Iris pigment epithelial cell (primary cell): ENCODE data around the gene OR2J2.
"Not testable (repeated sequence)": the region's sequence is repeated elsewhere in the genome, so short reads cannot be mapped to it uniquely, and the experiment has no call there.

Source experiments
- DNase-seq: peaks from one replicate; pipeline ENCODE4 v3.0.0-alpha.2; 2011; ENCODE audit warnings: low read depth

OR2J2 gene

DNA sequence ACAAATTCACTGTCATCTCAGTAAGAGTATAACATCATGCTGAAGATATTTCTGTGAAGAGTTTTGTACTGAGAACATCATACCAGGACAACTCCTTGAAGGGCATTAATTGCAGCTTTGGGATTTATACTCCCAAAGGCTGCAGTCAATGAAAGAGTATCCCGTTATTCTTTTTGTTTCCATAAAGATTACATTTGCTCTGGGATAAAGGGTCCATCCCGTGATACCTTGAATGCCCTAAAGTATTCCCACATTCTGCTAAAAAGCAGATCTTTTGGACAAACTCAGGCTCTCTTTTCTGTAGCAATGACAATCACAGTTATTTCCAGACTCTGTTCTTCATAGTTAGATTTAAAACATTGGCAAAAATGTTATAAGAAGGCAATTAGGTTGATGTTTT is at the start of gene OR2J2:
TSS of gene OR2J2 (plus strand) at position 301 of the 400 bp plus-strand sequence. CDS start 2,729 bp downstream, outside the sequence.
- DNase-seq: not testable (repeated sequence)

DNA sequence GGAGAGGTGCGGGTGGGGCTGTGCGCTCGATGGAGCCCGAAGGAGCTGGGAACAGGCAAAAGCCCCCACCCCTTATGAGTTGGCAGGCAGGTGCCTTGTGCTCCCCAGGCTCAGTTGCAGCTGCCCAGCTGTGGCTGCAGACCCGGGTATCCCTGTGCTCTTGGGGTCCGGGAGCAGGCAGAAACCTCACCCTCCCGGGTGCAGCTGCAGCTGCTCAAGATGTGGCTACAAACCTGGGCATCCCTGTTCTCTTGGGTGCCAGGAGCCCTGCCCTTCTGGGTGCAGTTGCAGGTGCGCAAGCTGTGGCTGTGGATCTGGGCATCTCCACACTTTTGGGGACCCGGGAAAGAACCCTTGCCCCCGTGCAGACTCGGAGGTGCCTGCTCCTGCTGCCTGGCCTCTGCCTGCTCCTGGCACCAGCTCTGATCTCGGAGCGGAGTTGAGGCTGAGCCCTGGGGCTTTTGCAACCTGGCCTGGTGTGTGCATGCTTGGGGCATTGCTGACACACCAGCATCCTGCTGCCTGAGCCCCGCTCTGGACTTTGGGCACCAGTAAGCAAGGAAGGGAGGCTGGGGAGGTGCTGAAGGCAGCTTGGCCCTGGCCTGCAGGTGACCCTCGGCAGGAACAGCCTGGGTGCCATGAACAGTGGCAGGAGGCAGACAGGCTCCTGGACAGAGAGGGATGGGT is 41.2 kb upstream of the OR2J2 start:
- DNase-seq: no peak

DNA sequence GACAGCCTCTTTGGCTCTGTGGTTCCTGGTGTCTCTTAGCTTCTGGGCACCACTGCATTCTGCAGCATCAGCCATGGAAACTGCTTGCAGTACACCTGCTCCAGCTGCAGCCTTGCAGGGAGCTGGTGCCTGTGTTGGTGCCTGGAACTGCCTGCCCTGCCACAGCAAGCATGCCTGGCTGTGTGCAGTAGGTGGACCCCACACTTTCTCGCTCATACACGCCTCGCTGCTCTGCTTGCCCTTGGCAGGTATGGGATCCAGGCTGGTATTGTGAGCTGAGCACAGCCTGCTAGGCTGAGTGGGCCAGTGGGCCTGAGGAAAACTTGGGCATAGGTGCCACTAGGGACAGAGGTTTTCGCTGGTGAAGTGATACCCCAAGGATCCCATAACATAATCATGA is 40.1 kb upstream of the OR2J2 start:
- DNase-seq: no peak

DNA sequence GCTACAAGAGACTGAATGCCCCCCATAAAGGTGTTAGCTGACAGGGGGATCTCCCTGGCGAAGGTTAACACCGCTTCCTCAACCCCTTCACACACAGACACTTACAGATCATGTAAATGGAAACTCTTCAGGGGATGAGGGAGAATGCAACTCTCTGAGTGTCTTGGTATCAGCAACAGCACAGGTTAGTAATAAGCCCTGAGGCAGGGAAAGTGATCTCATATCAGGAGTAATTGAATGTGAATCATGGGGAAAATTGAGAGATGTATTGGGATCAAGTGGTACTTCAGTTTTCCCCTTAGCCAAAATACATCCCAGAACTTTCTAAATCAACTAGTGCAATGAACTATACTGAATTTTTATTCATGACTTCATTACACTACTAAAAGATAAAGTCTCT is 39.0 kb upstream of the OR2J2 start:
- DNase-seq: no peak

DNA sequence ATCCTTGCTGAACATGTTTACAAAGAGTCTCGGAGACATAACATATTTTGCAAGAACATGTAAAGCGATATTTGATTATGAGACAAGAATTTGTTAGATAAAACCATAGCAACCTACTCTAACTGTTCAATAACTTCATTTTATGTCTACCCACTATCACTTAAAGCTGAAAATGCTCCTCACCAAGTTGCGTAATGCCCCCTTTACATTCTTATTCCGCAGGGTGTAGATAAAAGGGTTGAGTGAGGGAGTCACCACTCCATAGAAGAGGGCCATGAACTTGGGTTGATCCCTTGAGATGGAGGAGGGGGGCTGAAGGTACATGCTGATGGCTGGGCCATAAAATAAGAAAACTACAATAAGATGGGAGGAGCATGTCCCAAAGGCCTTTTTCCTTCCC is 33.0 kb upstream of the OR2J2 start:
- no peak for DNase-seq

DNA sequence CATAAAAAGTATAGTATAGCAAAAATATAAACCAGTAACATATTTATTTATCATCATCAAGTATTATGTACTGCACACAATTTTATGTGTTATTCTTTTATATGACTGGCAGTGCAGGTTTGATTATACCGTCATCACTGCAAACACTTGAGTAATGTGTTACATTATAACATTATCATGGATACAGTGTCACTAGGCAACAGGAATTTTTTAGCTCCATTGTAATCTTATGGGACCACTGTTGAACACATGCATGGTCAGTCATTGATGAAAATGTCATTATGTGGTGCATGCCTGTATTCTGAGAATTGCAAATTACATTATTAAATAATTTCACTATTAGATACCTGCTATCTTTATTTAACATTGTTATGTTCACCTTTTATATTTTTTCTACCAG is 29.1 kb upstream of the OR2J2 start:
- DNase-seq: no peak

DNA sequence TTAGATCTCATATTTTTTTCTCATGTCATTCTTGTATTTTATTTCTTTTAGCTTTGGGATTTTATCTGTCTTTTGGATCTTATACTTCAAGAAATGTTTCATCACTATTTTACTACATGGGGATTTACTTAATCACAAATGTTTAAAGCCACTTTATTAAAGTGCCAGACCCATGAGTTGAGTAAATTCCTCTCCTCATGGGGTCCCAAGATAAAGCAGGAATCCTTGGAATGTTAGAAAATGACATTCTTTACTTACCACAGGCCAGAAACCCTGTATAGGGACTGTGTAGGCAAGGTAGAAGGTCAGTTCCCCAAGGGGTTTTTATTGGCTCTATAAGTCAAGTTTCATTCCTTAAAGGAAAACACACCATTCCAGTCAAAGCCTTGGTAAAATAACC is 28.4 kb upstream of the OR2J2 start:
- DNase-seq: no peak

DNA sequence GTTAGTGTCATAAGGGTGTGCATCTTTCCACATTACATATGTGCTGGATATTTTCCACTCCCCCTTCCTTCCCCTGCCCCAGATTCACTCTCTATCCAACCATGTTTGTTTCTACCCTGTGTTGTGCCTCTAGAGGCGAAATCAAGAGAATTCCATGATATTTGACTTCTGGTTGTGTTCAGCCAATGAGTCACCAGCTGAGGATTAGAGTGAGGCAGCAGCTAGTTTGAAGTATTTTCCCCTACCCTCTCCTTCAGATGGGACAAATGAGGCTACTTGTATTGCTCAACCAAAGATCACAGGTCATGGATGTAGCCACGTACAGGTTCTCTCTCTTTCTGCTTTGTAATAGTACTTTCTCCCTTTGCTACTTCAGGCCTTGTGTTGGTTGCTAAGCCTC is 24.5 kb upstream of the OR2J2 start:
- DNase-seq: peak; percentile 2

DNA sequence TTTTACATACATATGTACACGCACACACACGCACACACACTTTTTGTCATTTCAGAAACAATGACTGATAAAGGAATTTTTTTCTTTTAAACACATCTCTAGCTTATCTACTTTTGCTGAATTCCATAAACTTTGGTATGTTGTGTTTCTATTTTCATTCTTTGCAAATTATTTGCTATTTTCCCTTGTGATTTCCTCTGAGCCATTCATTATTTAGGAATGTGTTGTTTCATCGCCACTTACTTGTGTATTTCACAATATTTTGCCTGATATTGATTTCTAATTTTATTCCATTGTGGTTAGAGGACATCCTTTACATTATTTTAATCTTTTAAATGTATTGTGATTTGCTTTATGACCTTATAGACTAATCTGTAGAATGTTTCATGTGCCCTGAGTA is 23.6 kb upstream of the OR2J2 start:
- no peak for DNase-seq

DNA sequence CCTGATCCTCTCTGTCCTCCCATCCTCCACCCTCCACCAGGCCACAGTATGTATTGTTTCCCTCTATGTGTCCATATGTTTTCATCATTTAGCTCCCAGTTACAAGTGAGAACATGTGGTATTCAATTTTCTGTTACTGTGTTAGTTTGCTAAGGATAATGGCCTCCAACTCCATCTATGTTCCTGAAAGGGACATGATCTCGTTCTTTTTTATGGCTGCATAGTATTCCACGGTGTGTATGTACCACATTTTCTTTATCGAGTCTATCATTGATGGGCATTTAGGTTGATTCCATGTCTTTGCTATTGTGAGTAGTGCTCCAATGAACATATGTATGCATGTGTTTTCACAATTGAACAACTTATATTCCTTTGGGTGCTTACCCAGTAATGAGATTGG is 21.3 kb upstream of the OR2J2 start:
- not testable (repeated sequence) for DNase-seq

DNA sequence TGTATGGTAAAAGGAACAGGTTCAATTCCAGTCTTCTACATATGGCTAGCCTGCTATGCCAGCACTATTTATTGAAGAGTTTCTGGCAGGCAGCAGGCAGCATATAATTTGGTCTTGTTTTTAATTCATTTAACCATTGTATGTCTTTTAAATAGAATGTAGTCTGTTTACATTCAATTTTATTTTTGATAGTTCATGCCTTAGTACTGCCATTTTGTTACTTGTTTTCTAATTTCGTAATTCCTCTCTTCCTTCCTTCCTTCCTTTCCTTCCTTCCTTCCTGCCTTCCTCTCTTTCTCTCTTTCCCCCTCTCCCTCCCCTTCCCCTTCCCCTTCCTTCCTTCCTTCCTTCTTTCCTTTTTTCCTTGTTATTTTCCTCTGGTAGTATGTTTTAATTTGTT is 17.6 kb upstream of the OR2J2 start:
- no peak for DNase-seq

DNA sequence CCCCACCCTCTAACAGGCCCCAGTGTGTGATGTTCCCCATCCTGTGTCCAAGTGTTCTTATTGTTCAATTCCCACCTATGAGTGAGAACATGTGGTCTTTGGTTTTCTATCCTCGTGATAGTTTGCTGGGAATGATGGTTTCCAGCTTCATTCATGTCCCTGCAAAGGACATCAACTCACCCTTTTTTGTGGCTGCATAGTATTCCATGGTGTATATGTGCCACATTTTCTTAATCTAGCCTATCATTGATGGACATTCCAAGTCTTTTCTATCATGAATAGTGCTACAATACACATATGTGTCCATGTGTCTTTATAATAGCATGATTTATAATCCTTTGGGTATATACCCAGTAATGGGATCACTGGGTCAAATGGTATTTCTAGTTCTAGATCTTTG is 15.5 kb upstream of the OR2J2 start:
- DNase-seq: not testable (repeated sequence)

DNA sequence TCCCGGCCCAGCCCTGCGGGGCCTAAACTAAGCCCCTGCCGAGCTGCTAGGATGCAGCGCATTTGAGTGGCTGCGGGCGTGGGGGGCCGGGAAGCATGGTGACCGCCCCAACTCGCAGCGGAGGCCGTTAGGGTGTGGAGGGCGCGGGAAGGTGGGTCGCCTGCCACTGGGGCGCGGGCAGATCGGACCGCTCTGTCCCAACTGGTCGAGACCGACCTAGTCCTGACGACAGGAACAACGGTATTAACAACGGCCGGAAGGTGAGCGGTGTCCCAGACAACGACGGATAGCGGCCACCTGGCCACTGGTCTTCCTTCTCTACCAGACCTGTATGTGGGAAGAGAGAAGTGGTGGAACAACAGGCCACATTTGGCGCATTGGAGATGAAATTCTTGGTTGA is 10.8 kb upstream of the OR2J2 start:
- DNase-seq: not testable (repeated sequence)

DNA sequence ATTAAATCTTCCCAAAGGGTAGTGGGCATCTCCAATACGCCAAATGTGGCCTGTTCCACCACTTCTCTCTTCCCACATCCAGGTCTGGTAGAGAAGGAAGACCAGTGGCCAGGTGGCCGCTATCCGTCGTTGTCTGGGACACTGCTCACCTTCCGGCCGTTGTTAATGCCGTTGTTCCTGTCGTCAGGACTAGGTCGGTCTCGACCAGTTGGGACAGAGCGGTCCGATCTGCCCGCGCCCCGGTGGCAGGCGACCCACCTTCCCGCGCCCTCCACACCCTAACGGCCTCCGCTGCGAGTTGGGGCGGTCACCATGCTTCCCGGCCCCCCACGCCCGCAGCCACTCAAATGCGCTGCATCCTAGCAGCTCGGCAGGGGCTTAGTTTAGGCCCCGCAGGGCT is 5.1 kb upstream of the OR2J2 start:
- not testable (repeated sequence) for DNase-seq

DNA sequence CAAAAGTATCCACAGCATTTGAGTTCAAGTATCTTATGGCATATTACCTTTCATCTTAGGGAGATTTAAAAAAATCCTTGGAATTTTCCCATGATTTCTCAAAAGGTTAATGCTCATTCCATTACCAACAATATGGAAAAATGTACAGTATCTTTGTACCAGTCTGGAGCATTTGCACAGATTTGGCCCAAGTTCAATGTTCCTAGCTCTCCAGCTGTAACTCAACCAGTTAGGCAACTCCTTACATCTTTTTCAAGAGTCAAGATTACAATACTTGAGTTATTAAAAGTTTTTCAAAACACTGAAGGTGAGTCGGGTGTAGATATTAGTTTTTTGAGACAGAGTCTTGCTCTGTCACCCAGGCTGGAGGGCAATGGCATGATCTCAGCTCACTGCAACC is 1.0 kb downstream of the OR2J2 start:
- DNase-seq: no peak

DNA sequence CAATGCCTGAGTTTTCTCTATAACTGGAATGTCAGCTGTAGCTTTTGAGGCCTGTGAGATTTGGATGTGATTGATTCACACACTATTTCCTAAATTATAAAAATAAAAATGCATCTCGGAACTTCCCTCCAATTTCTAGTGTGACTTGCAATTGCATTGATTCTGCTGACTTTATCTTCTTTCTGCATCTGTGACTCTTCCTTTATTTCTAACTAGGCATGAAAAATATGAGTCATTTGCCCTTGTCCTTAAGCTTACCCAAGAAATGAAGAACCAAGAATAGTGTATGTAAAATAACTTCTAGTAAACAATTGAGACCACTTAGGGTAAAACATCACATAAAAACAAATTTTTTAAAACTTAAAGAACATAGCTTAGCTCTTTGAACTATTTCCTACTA is 12.9 kb downstream of the OR2J2 start:
- DNase-seq: no peak

DNA sequence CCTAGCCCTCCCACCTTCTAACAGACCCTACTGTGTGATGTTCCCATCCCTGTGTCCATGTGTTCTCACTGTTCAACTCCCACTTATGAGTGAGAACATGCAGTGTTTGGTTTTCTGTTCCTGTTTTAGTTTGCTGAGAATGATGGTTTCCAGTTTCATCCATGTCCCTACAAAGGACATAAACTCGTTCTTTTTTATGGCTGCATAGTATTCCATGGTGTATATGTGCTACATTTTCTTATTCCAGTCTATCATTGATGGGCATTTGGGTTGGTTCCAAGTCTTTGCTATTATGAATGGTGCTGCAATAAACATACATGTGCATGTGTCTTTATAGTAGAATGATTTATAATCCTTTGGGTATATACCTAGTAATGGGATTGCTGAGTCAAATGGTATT is 18.0 kb downstream of the OR2J2 start:
- DNase-seq: not testable (repeated sequence)

DNA sequence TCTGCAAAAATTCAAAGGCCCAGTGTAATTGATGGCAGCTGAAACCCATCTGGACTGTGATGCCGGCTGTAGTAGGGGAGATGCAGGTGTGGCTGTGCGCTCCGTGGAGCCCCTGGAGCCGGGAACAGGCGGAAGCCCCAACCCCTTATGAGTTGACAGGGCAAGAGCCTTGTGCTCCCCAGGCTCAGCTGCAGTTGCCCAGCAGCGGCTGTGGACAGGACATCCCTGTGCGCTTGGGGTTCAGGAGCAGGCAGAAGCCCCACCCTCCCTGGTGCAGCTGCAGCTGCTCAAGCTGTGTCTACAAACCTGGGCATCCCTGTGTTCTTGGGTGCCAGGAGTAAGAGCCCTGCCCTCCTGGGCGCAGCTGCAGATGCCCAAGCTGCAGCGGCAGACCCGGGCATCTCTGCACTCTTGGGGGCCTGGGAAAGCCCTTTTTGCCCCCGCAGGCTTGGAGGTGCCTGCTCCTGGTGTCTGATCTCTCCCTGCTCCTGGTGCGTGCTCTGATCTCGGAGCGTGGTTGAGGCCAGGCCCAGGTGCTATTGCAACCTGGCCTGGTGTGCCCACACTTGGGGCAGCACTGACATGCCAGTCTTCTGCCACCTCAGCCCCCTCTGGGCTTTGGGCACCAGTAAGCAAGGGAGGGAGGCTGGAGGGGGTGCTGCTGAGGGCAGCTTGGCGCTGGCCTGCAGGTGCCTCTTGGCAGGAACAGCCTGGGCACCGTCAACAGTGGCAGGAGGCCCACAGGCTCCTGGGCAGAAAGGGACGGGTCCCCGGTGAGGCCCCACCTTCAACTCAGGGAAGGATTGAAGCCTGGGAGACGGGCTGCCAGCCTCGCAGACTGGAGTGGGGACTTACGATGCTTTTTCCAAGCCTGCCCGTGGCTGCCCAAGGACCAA is 30.3 kb downstream of the OR2J2 start:
- DNase-seq: no peak

DNA sequence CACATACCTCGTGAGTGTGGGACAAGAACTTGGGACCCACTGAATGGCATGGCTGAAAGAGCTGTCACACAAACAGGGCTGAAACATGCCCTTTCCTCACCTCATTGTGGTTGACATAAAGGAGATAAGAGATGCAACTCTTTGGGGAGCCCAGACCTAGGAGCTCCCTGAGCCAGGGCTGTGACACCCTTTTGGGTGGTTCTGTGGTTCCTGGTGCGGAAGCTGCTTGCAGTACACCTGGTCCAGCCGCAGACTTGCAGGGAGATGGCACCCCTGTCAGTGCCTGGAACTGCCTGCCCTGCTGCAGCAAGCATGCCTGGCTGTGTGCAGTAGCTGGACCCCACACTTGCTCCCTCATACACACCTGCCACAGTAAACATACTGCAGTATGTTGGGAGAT is 31.3 kb downstream of the OR2J2 start:
- DNase-seq: no peak

DNA sequence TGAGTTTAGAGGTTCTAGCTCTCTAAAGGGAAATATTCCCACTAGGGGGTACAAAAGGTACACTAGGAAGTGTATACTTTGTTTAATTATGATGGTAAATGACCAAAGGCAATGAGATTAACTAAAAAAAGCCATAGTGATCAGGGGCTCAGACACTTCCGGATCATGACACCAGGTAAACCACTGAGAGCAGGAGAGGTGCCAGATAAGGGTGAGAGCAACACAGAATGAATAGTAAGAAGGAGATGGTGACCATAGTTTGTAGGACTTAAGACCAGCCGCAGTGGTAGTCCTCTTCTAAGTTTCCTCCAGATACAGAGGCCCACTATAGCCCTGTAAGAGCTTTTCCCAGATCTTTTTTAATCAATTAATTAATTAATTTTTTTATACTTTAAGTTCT is 40.8 kb downstream of the OR2J2 start:
- no peak for DNase-seq

DNA sequence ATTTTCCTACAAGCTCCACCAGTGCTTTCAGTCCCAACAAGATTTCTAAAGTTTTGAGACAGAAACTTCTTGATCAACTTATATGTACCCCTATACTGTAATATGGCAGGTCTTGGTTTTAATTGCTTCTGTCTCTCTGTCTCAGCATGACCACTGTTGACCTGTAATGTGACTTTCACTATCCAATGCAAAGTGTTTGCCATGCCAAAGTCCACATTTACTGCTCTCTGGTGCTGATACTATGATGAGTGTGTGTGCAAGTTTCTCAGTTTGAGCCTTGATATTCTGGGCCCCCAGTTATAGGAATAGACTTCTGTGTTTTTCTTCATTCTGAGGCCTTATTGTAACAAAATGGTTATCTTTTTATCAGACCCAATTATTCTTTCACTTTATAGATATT is 45.8 kb downstream of the OR2J2 start:
- no peak for DNase-seq

DNA sequence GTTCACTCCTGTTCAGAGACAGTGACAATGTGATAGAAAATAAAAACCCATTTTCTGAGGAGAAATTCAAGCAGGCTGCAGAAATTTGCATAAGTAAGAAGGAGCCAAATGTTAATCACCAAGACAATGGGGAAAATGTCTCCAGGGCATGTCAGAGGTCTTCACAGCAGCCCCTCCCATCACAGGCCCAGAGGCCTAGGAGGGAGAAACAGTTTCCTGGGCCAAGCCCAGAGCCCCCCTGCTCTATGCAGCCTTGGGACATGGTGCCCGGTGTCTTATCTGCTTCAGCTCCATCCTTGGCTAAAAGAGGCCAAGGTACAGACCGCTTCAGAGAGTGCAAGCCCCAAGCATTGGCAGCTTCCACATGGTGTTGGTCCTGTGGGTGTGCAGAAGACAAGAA is 46.5 kb downstream of the OR2J2 start:
- not testable (repeated sequence) for DNase-seq

DNA sequence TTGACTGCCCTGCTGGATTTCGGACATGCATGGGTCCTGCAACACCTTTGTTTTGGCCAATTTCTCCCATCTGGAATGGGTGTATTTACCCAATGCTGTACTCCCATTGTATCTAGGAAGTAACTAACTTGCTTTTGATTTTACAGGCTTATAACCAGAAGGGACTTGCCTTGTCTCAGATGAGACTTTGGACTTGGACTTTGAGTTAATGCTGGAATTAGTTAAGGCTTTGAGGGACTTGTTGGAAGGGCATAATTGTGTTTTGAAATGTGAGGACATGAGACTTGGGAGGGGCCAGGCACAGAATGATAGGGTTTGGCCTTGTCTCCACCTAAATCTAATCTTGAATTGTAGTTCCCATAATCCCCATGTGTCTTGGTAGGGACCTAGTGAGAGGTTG is 47.3 kb downstream of the OR2J2 start:
- DNase-seq: not testable (repeated sequence)
